Coronary artery (tissue), 2 donors: Measurements from ENCODE around the gene ODAM.

Experiments used
- DNase-seq: peaks from one replicate; pipeline ENCODE4 v3.0.0-alpha.2; 2017; ENCODE audit warnings: low spot score
- H3K27ac ChIP-seq, 2 donors: fragments of 200-600 bp; sonication (generic); one replicate each; pipeline ENCODE4 v1.5.1; 2016 to 2019
- H3K4me3 ChIP-seq: fragments of 200-600 bp; sonication (generic); 2 replicates; pipeline ENCODE4 v1.5.1; 2016; ENCODE audit warnings: mild to moderate bottlenecking, moderate library complexity
- TF ChIP-seq, protein P1 (sequence below): fragments of 200-600 bp; sonication (generic); IDR thresholded peaks from one replicate; pipeline ENCODE4 v1.5.1; 2019; ENCODE audit warnings: antibody characterized with exemption

ODAM gene

DNA sequence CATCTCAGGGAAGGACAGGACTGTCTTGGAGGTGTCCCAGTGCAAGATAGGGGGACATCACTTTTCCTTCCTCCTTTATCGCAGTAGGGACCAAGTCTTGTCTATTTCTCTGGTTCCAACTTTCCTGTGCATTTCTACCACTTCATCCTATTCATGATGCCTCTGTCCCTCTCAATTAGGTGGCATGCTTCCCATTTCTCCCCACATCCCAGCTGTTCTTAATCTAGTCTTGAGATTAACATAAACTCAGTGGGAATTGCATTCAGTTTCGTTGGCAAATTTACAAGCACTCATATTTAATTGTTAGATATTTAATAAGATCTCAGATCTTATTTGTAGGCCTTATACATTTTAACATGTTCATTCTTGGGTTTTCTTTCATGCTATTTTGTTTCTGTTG is 15.7 kb upstream of the ODAM start:
- no peak overlapping the region for H3K4me3 ChIP-seq
- no peak for DNase-seq
- H3K27ac ChIP-seq: no peak overlapping the region
- TF ChIP-seq, protein P1, sequence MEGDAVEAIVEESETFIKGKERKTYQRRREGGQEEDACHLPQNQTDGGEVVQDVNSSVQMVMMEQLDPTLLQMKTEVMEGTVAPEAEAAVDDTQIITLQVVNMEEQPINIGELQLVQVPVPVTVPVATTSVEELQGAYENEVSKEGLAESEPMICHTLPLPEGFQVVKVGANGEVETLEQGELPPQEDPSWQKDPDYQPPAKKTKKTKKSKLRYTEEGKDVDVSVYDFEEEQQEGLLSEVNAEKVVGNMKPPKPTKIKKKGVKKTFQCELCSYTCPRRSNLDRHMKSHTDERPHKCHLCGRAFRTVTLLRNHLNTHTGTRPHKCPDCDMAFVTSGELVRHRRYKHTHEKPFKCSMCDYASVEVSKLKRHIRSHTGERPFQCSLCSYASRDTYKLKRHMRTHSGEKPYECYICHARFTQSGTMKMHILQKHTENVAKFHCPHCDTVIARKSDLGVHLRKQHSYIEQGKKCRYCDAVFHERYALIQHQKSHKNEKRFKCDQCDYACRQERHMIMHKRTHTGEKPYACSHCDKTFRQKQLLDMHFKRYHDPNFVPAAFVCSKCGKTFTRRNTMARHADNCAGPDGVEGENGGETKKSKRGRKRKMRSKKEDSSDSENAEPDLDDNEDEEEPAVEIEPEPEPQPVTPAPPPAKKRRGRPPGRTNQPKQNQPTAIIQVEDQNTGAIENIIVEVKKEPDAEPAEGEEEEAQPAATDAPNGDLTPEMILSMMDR: no peak

DNA sequence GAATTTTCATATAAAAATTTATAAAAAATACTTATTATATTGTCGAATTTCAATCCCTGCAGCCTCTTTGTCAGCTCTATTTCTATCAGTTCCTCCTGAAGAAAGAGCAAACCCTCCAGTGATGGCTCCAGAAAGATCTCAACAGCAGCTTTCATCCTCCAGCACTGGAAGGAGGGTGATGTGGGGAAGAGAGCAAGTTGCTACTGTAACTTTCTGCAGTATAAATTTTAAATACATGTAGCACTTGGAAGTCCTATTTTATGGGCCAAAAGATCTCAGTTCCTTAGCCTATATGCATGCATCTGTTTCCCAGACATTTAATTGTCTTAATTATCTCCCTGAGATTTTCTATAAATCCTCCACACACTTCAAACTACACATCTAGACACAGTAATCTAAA is 13.7 kb upstream of the ODAM start:
- TF ChIP-seq, protein P1: no peak

DNA sequence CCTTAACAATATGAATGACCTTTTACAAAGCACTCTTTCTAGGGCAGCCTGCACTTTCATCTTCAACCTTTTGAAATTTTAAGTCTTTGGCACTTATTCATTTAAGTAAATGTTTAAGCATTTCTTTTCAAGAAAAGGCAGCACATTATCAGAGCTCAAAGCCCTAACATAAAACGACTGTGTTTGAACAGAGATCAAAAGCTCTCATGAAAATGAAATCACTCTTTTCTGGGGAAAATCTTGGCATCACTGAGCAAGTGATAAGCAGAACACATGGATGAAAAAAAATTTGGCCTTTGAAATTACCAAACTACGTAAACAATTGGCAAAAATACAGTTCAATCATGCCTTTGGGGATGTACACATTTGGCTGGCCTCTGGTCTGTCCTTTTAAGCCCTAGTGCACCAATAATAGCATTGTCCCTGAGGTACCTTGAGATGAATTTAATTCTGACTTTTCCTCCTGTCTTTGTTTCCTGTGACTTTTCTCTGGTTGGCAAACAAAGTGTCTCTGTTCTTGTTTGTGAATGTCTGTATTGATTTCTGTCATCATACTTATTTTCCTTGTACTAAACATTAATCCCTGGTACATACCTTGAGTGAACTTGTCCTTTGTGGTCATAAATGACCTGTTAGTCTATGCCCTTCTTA is 12.9 kb upstream of the ODAM start:
- Histone ChIP-seq H3K4me3 (no peak overlapping the region), H3K27ac (no peak overlapping the region)
- DNase-seq: no peak

More for the DNA sequence above, 13.7 kb upstream of the ODAM start:
- DNase-seq: no peak
- Histone ChIP-seq H3K27ac (no peak overlapping the region), H3K4me3 (no peak overlapping the region)

DNA sequence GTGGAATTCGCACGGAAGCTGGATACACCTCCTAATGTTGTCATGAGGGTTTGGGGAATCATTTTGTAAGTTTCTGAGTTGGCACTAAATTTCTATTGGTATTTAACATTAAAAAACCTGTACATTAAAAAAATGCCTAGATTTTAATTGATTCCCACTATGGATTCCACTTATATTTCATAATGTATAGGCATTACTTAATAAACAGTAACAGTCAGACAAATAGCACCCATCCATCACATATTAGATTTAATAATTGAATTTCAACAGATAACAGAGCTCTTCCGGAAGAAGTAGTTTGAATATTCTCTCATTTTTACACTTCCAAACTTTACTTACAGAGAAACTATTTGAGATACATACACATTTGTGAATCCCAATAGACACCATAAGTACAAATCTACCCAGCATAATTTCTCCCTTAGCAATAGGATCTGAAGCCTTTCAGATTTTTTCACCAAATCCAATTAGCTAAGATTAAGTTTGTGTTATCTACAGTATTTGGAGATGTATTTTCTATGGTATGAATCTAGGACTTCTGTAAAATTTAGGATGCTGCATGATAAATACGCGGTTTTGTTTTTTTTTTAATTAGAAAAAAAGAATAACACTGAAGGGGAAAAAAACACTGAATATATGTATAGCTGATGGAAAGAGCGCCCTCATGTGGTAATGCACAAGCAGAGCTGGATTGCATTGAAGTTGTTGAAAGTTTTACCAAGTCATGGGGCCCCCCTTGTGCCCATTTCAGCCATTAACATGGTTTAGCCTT is 12.2 kb upstream of the ODAM start:
- Histone ChIP-seq H3K27ac (no peak overlapping the region), H3K4me3 (no peak overlapping the region)
- TF ChIP-seq, protein P1: no peak
- DNase-seq: no peak

More for the DNA sequence above, 12.9 kb upstream of the ODAM start:
- TF ChIP-seq, protein P1: no peak

DNA sequence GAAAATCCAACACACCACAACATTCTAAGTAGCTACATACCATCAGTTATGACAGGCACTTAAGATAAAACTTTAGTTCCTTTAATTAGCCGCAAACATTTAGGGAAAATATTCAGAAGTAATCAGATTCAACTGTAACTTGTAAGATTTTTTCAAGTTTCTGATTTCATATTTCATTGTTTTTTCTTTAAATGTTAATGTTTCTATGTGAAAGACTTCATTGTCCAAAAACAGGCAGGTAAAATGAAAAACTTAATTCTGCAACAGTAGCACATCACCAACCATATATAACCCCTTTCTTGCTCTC is 11.6 kb upstream of the ODAM start:
- TF ChIP-seq, protein P1: no peak
- H3K27ac ChIP-seq: no peak overlapping the region
- no peak for DNase-seq
- no peak overlapping the region for H3K4me3 ChIP-seq

DNA sequence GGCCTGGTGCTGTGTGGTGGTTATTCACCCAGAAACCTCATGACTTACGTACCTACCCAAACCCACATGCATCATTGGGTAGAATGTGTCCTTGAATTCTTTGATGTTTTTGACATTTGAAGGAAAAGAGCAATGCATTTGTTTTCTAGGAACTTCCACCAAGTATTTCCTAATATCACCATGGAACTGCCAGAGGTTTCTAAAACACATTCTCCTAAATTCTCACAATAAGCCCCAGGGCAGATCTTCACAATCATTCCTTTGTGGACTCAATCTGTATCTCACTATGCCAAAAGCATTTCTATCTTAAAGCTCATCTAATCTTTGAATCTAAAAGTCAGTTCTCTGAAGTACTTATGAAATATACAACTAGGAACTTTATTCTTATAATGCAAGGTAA is 8.3 kb upstream of the ODAM start:
- TF ChIP-seq, protein P1: no peak
- no peak for DNase-seq
- Histone ChIP-seq H3K27ac (no peak overlapping the region), H3K4me3 (no peak overlapping the region)

DNA sequence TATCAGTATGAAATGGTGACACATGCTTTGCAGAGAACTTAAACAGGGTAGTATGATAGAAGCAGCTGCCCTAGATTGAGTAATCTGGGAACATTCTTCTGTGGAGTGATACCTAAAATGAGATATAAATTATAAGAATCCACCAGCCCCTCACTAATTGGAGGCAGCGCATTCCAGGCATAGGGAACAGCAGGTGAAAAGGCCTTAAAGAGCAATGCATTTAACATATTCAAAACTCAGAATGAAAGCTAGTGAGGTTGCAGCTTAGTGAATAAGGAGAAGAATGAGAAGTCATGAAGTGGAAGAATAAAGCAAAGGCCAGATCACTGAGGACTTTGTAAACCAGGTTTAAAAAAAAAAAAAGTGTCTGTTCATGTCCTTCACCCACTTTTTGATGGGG is 4.9 kb upstream of the ODAM start:
- H3K27ac ChIP-seq: no peak overlapping the region
- H3K4me3 ChIP-seq: no peak overlapping the region
- TF ChIP-seq, protein P1: no peak
- DNase-seq: no peak
